HG03025 (cell line): ENCODE data around the gene SPAST.
"Not testable (repeated sequence)": the region's sequence is repeated elsewhere in the genome, so short reads cannot be mapped to it uniquely, and the experiment has no call there.

Experiments
- ATAC-seq: cut with Tn5 transposase; IDR thresholded peaks from one replicate; pipeline ENCODE4 v1.9.1; 2021; ENCODE audit warnings: mild to moderate bottlenecking, moderate library complexity; ENCODE audit not compliant: unreplicated experiment, low FRiP score

Gene SPAST, protein sequence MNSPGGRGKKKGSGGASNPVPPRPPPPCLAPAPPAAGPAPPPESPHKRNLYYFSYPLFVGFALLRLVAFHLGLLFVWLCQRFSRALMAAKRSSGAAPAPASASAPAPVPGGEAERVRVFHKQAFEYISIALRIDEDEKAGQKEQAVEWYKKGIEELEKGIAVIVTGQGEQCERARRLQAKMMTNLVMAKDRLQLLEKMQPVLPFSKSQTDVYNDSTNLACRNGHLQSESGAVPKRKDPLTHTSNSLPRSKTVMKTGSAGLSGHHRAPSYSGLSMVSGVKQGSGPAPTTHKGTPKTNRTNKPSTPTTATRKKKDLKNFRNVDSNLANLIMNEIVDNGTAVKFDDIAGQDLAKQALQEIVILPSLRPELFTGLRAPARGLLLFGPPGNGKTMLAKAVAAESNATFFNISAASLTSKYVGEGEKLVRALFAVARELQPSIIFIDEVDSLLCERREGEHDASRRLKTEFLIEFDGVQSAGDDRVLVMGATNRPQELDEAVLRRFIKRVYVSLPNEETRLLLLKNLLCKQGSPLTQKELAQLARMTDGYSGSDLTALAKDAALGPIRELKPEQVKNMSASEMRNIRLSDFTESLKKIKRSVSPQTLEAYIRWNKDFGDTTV

DNA sequence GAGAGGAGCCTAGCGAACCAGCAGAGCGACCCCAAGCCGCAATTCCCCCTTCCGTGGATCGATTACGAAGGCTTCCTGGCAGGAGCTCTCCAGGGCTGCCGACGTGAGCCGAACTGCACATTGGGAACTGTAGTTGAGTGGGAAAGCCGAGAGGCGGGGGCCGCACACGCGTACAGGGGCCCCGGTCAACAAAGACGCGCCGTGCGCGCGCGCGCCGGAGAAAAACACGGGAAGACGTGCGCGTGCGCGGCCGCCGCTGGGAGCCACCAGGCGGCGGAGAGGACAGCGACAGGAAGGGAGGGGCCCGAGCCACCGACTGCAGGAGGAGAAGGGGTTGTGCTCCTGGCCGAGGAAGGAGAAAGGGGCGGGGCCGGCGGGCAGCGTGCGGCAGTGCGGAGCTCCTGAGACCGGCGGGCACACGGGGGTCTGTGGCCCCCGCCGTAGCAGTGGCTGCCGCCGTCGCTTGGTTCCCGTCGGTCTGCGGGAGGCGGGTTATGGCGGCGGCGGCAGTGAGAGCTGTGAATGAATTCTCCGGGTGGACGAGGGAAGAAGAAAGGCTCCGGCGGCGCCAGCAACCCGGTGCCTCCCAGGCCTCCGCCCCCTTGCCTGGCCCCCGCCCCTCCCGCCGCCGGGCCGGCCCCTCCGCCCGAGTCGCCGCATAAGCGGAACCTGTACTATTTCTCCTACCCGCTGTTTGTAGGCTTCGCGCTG lies at the start of gene SPAST:
SPAST (plus strand) TSS at position 247 of the 711 bp plus-strand sequence; CDS start at position 523, 276 bp downstream.
- peak; percentile 96 for ATAC-seq

DNA sequence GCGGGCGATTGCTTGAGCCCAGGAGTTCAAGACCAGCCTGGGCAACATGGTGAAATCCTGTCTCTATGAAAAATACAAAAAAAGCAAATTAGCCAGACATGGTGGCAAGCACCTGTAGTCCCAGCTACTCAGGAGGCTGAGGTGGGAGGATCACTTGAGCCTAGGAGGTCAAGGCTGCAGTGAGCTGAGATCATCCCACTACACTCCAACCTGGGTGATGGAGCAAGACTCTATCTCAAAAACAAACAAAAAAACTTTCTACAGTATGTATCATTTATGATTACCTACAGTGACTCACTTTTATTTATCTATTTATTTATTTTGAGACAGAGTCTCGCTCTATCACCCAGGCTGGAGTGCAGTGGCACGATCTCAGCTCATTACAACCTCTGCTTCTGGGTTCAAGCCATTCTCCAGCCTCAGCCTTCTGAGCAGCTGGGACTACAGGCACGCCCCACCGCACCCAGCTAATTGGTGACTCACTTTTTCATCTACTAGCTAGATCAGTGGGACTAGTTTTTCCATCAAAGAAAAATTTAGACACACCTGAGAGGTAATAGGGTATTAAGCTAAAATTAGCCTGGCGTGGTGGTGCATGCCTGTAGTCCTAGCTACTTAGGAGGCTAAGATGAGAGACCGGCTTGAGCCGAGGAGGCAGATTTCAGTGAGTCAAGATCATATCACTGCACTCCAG lies 44.4 kb upstream of the SPAST start:
- ATAC-seq, result not testable (repeated sequence)

DNA sequence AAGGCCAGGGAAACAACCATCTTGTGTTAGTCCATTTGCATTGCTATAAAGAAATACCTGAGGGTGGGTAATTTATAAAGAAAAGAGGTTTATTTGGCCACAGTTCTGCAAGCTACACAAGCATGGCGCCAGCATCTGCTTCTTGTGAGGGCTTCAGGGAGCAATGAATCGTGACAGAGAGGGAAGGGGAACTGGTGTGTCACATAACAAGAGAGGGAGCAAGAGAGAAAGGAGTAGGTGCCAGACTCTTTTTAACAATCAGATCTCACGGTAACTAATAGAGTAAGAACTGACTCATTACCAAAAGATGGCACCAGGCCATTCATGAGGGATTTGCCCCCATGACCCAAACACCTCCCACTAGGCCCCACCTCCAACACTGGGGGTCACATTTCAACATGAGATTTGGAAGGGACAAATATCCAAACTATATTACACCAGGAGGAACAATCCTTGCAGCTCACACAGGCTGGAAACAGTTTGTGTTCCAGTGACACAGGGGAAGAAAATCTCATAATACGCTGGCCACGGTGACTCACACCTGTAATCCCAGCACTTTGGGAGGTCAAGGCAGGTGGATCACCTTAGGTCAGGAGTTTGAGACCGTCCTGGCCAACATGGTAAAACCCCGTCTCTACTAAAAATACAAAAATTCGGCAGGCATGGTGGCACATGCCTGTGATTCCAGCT lies 29.0 kb upstream of the SPAST start:
- not testable (repeated sequence) for ATAC-seq

DNA sequence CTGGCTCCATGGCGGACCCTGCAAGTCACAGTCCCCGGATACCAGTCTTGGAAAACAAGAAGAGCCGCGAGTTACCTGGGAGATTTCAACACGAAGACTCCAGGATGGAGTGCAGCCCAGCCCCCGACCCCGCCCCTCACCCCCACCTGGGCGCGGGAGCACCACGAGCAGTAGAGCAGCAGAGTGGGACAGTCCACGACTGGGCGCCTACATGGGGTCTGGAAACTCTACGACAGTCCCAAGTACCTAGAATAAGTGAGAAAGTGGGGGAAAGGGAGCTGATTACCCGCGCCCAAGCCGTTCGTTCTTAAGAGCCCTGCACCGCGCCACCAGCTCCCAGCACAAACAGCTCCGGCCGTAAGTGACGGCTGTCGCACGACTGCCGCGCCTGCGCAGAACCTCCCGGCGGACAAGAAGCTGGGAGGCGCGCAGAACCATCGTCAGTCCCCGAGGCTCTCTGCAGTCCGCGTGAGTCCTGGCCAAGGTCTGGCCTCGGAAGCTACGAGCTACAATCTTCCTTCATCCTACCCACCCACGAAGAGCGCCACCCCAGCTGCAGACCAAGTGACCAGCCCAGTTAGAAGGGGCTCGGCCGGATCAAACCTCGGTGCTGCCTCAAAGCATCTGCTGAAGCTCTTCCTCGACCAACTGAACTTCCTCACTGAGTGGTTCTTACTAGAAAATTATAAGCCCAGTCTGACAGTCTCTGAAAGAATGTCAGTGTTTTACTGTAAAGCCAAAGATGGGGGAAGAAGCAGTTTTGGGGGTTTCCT lies 23.7 kb upstream of the SPAST start, which contains the start of gene DPY30:
DPY30 (minus strand) TSS at position 359 of the 773 bp plus-strand sequence; CDS start at position 10, 349 bp downstream.
- ATAC-seq, result peak; percentile 86

DNA sequence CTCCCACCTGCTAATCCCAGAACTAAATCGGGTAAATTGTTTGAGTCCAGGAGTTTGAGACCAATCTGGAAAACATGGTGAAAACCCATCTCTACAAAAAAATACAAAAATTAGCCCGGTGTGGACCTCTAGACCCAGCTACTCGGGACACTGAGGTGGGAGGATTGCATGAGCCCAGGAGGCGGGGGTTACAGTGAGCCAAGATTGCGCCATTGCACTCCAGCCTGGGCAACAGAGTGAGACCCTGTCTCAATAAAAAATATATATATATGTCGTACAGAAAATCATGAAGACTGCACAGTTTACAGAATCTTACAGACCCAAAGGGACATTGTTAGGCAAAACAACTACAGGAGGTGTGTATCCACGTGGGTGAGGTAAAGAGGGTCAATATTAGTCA lies 19.8 kb upstream of the SPAST start:
- no peak for ATAC-seq

DNA sequence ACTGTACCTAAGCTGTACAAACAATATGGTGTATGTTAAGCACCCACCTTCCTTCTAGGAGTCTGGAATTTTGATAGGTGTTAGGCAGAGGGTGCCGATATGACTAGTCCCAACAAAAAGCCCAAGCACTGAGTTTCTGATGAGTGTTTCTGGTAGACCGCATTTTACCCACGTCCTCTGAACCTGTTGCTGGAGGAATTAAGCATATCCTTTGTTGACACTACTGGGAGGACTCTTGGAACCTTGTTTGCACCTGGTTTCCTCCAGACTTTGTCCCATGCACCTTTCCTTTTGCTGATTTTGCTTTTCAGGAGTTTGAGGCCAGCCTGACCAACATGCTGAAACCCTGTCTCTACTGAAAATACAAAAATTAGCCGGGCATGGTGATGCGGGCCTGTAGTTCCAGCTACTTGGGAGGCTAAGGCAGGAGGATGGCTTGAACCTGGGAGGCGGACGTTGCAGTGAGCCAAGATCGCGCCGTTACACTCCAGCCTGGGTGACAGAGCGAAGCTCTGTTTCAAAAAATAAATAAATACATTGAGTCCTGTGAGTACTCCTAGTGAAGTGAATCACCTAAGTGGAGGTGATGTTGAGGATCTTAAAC lies 11.4 kb upstream of the SPAST start:
- ATAC-seq, result no peak

DNA sequence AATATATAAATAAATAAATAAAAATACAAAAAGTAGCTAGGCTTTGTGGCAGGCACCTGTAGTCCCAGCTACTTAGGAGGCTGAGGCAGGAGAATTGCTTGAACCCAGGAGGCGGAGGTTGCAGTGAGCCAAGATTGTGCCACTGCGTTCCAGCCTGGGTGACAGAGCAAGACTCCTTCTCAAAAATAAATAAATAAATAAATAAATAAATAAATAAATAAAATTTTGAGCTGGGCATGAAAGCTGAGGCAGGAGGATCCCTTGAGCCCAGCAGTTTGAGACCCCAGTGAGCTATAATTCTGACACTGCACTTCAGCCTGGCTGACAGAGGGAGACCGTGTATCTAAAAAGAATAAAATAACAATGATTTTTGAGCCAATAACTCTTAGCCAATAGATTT lies 8.8 kb upstream of the SPAST start:
- not testable (repeated sequence) for ATAC-seq

DNA sequence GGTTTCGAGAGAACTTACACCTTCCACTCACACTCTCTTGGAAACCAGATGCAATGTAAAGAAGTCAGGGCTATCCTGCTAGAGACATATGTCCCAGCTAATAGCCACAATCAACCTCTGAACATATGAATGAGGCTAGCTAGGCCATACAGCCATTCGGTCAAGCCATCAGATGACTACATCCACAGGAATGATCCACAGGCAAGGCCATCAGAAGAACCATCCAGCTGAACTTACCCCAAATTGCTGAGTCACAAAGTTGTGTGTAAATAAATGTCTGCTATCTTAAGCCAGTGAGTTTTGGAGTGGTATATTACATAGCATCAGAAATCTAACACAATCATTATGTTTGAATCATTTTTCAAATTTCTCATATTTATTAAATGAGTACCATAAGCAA lies 5.2 kb upstream of the SPAST start:
- no peak for ATAC-seq

DNA sequence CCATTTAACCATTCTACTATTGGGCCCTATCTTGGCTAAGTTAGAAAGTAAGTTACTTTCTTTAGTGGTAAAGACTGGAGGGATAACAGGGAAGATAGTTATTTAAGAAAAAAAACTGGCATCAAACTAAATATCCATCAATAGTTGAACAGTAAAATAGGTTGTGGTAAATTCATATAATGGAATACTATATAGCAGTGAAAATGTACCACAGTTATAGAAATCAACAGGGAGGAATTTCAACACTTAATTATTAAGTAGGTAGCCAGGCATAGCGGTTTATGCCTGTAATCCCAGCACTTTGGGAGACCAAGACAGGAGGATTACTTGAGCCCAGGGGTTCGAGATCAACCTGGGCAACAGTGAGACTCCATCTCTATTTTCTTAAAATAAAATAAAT lies 3.1 kb upstream of the SPAST start:
- ATAC-seq, result no peak

DNA sequence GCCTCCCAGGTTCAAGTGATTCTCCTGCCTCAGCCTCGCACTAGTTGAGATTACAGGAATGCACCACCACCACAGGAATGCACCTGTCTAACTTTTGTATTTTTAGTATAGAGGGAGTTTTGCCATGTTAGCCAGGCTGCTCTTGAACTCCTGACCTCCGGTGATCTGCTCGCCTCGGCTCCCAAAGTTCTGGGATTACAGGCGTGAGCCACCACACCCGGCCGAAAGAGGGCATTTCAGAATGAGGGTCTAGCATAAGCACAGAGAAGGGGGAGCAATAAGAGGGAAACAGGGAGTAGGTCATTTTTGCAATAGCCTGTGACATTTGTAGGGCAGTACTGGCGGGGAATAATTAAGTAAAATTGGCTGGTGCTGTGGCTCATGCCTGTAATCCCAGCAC lies 1.9 kb upstream of the SPAST start:
- ATAC-seq, result no peak

DNA sequence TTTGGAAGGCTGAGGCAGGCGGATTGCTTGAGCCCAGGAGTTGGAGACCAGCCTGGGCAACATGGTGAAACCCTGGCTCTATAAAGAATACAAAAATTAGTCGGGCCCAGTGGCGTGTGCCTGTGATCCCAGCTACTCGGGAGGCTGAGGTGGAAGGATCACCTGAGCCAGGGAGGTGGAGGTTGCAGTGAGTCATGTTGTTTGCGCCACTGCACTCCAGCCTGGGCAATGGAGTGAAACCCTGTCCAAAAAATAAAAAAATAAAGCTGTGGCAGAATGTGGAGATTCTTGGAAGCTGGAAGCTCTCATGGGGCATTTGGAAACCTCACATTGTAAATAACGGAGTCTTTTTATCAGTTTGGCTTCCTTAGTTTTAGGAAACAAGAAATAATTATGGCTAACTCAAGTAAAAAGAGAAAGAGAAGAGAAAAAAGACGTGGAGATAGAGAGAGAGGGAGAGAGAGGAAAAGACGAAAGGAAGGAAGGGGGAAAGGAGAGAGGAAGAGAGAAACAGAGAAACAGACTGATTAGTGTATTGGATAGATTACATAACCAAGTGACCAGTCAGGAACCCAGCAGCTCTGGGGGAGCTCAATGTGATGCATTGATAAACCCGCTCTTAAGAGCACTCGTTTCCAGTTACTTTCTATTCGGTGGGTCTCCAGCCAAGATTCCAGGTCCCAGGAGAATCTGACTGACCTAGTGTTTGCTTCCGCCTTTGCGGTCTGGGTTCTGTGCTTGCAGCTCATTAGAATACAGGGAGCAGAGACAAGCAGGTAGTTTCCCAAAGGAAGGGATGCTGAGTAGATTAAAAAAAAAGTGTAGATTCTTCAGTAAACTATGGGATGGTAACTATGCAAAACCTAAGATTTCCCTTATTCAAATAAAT lies 1.1 kb upstream of the SPAST start:
- no peak for ATAC-seq

DNA sequence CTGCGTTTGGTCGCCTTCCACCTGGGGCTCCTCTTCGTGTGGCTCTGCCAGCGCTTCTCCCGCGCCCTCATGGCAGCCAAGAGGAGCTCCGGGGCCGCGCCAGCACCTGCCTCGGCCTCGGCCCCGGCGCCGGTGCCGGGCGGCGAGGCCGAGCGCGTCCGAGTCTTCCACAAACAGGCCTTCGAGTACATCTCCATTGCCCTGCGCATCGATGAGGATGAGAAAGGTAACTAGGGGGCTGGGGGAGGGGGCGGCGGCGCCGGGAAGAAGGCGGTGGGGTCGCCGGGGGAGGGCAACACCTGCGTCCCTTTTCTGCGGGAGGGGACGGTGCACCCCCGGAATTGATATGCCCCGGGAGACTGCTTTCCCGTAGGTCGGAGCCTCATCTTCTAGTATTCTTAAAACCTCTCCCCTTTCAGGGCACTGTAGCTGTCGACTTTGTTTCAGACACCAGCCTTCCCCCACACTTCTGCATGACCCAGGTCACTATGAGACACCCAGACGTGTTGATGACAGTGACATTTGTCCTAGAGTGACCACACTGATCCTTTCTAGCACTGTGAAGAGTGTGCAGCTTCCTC lies 755 bp downstream of the SPAST start:
- ATAC-seq, result peak; percentile 1

DNA sequence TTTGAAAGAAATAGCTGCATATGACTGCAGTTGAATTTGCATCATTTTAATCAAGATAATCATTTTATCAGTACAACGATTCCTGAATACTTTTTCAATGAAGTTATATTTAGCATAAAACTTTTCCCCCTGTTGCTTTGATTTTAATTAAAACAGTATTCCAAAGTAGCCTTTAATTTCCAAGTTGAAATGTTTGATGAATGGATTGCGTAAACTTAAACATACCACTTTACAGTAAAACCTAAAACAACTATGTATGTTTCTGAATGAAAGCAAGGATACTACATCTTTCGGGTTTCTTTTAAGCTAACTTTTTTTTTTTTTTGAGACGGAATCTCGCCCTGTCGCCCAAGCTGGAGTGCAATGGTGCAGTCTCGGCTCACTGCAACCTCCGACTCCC lies 1.4 kb downstream of the SPAST start:
- ATAC-seq, result no peak

DNA sequence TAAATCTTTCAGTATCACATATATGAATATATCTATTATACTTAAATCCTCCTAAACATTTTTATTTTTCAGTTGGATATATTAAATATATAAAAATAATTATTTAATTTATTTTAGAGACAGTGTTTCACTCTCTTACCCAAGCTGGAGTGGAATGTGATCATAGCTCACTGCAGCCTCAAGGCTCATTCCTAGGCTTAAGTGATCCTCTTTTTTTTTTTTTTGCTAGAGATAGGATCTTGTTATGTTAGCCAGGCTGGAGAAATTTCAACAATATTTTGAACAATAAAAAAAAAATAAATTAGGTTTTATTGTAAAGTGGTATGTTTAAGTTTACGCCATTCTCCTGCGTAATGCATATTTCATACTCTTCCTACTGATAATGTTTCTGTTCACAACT lies 4.2 kb downstream of the SPAST start:
- no peak for ATAC-seq

DNA sequence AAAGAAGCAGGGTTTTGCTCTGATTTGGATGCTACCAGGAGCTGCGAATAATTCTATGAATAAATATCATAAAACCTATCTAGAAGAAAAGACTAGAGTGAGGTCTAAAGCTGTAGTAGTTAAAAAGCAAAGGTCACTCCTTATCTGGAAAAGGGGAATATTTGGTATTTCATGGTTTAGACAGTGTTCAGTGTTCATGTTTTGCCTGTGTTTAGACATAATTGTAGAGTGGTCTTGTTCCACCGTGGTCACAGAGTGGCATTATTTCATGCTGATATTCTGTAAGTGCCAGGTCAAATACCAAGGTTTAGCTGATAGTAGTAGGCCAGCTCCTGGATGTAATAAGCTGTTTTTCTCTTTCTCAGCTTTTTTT lies 10.8 kb downstream of the SPAST start:
- ATAC-seq, result no peak

DNA sequence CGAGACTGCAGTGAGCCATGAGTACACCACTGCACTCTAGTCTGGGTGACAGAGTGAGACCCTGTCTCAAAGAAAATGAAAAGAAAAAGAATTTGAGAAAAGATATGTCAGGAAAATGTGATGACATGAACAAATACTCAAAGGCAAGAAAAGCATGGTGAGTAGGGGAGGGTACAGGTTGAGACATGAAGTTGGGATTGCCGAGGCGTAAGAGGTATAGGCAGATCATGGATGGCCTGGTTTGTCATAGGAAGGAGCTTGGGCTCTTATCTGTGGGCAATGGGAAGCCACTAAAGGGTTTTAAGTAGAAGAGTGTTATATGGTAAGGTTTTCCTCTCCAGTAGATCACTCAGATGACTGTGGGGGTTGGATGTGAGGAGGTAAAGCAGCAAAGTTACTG lies 32.3 kb downstream of the SPAST start:
- no peak for ATAC-seq

DNA sequence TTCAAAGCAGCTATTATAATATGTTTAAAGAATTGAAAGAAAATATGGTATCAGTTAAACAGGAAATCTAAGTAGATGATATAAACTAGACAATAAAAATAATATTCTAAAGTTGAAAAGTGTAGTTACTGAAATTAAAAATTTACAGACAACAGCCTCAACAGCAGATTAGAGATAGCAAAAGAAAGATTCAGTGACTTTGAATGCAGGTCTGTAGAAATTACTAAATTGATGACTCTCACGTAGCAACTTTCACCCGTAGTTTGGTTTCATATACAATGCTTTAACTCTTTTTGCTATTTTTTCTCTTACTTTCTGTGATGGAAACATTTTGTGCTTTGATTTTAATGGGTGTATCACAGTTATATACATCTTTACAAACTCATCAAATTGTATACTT lies 44.8 kb downstream of the SPAST start:
- no peak for ATAC-seq

DNA sequence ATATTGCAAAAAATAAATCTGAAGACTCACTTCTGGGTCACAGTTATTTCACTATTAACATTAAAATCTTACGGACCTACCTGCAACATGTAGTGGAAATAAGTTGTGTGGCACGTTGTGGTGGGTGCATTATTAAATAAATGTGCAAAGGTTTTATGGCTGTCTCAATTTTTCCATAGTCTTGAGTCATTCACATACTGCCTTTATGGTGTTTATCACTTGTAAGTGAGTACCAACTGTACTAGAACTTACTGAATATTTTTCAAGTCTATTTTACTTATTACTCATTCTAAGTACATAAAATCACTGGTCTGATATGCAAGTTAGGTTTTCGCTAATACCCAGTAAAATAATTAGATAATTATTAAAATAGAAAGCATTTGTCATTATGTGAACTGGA lies 54.7 kb downstream of the SPAST start:
- no peak for ATAC-seq
